ENCODE results near the gene HNMT. TPM values are rescaled to one million over a fixed set of nuclear protein-coding genes. Genes with fewer than 3 reads are reported as not detected.

The HNMT gene
- total RNA-seq, 1 experiment from 2014 or later, result 56.5 TPM

DNA sequence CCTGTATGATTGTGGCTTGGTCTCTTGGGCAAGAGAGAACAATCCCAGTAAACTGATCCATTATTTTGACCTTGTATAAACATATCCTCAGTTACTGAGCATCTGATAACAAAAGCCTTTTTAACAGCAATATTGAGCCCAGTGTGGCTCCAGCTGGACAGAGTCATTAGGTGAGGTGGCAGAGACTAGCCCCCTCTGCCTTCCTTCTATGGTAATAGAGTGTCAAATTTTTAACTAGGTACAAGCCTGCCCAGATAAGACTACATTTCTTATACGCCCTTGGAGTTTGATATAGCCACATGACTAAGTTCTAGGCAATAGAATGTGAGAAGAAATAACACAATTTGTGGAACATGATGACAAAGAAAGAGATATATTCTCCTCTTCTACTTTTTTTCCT, 56.2 kb downstream of the HNMT start:
- no peaks in the 10 kb centered on the region for H3K9me3 Mint-ChIP-seq (ENCODE audit: low read depth, unreplicated experiment)
- no peak overlapping the region for H3K27ac Mint-ChIP-seq (ENCODE audit: unreplicated experiment)
- peaks cover 24% of the 10 kb centered on the region for H3K4me1 Mint-ChIP-seq (ENCODE audit: low read depth, unreplicated experiment)
- no TSS peak for BruUV-seq (replicated peaks)
- no peak for TF ChIP-seq CTCF (IDR thresholded peaks at IDR 0.05; ENCODE audit: unreplicated experiment)
- no peak for DNase-seq
- H3K27me3 Mint-ChIP-seq (ENCODE audit: unreplicated experiment), result no peaks in the 10 kb centered on the region
- CTCF ChIA-PET, result interaction anchor here (0.6 to 1.2 kb wide), 2 partner anchors 64 to 635 kb away, joined by 3 read pairs; no protein-coding TSS in a partner anchor
- H3K36me3 Mint-ChIP-seq (ENCODE audit: insufficient read depth, unreplicated experiment), result no peaks in the 10 kb centered on the region
- intact Hi-C loops (cut with micrococcal nuclease; ENCODE audit: unreplicated experiment), result loop anchor here (5.0 kb wide), 1 partner anchor 73 kb away; no protein-coding TSS in a partner anchor
- no peak overlapping the region for H3K4me3 Mint-ChIP-seq (ENCODE audit: low read depth, unreplicated experiment)

- intact Hi-C loops (cut with micrococcal nuclease; ENCODE audit: unreplicated experiment), result loop anchor here (5.0 kb wide), 1 partner anchor 74 kb away; no protein-coding TSS in a partner anchor
- no peaks in the 10 kb centered on the region for H3K36me3 Mint-ChIP-seq (ENCODE audit: insufficient read depth, unreplicated experiment)
- CTCF ChIA-PET, result interaction anchor here (0.6 kb wide), 1 partner anchor 635 kb away, joined by 3 read pairs; no protein-coding TSS in a partner anchor
- peaks cover 21% of the 10 kb centered on the region for H3K4me1 Mint-ChIP-seq (ENCODE audit: low read depth, unreplicated experiment)
- TF ChIP-seq CTCF (IDR thresholded peaks at IDR 0.05; ENCODE audit: unreplicated experiment), result no peak
- H3K27ac Mint-ChIP-seq (ENCODE audit: unreplicated experiment), result no peak overlapping the region
- no peak for DNase-seq
- no peaks in the 10 kb centered on the region for H3K9me3 Mint-ChIP-seq (ENCODE audit: low read depth, unreplicated experiment)
- no peaks in the 10 kb centered on the region for H3K27me3 Mint-ChIP-seq (ENCODE audit: unreplicated experiment)
- BruUV-seq (replicated peaks), result no TSS peak
- H3K4me3 Mint-ChIP-seq (ENCODE audit: low read depth, unreplicated experiment), result no peak overlapping the region
These were observed 56.9 kb downstream of the HNMT start for GRCh38 chr2:138021154-138021553.

GRCh38 chr2:138023298-138023697, 59.0 kb downstream of the HNMT start:
- CTCF ChIA-PET, result no interaction called here
- intact Hi-C loops (cut with micrococcal nuclease; ENCODE audit: unreplicated experiment), result loop anchor here (5.0 kb wide), 1 partner anchor 76 kb away; no protein-coding TSS in a partner anchor
- no TSS peak for BruUV-seq (replicated peaks)
- H3K4me3 Mint-ChIP-seq (ENCODE audit: low read depth, unreplicated experiment), result no peak overlapping the region
- no peaks in the 10 kb centered on the region for H3K36me3 Mint-ChIP-seq (ENCODE audit: insufficient read depth, unreplicated experiment)
- TF ChIP-seq CTCF (IDR thresholded peaks at IDR 0.05; ENCODE audit: unreplicated experiment), result no peak
- no peaks in the 10 kb centered on the region for H3K9me3 Mint-ChIP-seq (ENCODE audit: low read depth, unreplicated experiment)
- H3K27ac Mint-ChIP-seq (ENCODE audit: unreplicated experiment), result no peak overlapping the region
- peaks cover 7% of the 10 kb centered on the region for H3K4me1 Mint-ChIP-seq (ENCODE audit: low read depth, unreplicated experiment)
- no peaks in the 10 kb centered on the region for H3K27me3 Mint-ChIP-seq (ENCODE audit: unreplicated experiment)
- no peak for DNase-seq

DNA sequence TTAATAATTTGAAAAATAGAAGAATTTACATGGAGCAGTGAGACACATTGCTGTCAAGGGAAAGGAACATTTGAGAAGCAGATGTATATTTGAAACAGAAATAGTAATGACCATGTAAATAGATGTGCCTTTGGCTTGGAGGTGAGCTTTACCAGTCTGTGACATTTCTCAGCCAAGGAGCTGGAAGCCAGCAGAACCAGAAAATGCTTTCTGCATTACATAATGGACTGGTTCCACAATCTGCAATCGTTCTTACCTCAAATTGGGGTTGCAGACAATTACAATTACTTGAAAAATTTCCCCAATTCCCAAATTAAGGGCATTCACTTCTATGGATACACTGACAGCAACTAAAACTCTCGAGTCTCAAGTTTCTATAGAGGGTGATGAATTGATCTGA, 59.7 kb downstream of the HNMT start:
- intact Hi-C loops (cut with micrococcal nuclease; ENCODE audit: unreplicated experiment), result loop anchor here (5.0 kb wide), 1 partner anchor 77 kb away; no protein-coding TSS in a partner anchor
- CTCF ChIA-PET, result no interaction called here
- Mint-ChIP-seq H3K4me1 (ENCODE audit: low read depth, unreplicated experiment) (peaks cover 7% of the 10 kb centered on the region), H3K36me3 (ENCODE audit: insufficient read depth, unreplicated experiment) (no peaks in the 10 kb centered on the region), H3K9me3 (ENCODE audit: low read depth, unreplicated experiment) (no peaks in the 10 kb centered on the region), H3K27ac (ENCODE audit: unreplicated experiment) (no peak overlapping the region), H3K27me3 (ENCODE audit: unreplicated experiment) (no peaks in the 10 kb centered on the region), H3K4me3 (ENCODE audit: low read depth, unreplicated experiment) (no peak overlapping the region)
- DNase-seq, result no peak
- BruUV-seq (replicated peaks), result no TSS peak
- TF ChIP-seq CTCF (IDR thresholded peaks at IDR 0.05; ENCODE audit: unreplicated experiment), result no peak

Measured in Calu3 (cell line).